Ovary (tissue), 9 donors: ENCODE data around the gene SLC2A6. TPM values are rescaled to one million over a fixed set of nuclear protein-coding genes. Genes with fewer than 3 reads are reported as not detected.

ENCODE experiments used
- DNase-seq, 5 donors: peaks; one replicate each; pipeline ENCODE4 v3.0.0-alpha.2; 2019 to 2020
- H3K27ac ChIP-seq, 2 donors: fragments of 200-600 bp; one replicate each; pipeline versions ENCODE4 v1.5.1 to v1.8.0; 2019 to 2022
- H3K27me3 ChIP-seq: fragments of 200-600 bp; one replicate; pipeline ENCODE4 v1.8.0; 2022
- H3K36me3 ChIP-seq: fragments of 200-600 bp; sonication (generic); one replicate; pipeline ENCODE4 v1.5.1; 2019
- H3K4me1 ChIP-seq: one replicate; pipeline ENCODE4 v1.8.1; 2013; ENCODE audit warnings: mild to moderate bottlenecking, moderate library complexity; ENCODE audit not compliant: insufficient read depth
- H3K4me3 ChIP-seq: fragments of 200-600 bp; sonication (generic); one replicate; pipeline ENCODE4 v1.5.1; 2017
- H3K9me3 ChIP-seq, 2 donors: fragments of 200-600 bp in 1 of 2; sonication (generic) in 1 of 2; one replicate each; pipeline versions ENCODE4 v1.5.1 to v1.8.1; 2013 to 2019; ENCODE audit warnings: mild to moderate bottlenecking in 1 of 2, moderate library complexity in 1 of 2
- CTCF ChIP-seq, 3 donors: fragments of 450-650 bp in 2 of 3; fragments of 200-600 bp in 1 of 3; IDR thresholded peaks; one replicate each; pipeline versions ENCODE4 v1.5.1 to v1.8.0; 2016 to 2022; ENCODE audit warnings: antibody characterized with exemption in 3 of 3, mild to moderate bottlenecking in 1 of 3
- EP300 ChIP-seq: sonication (generic); formaldehyde crosslinking; IDR thresholded peaks from one replicate; pipeline ENCODE4 v1.6.1; 2017; ENCODE audit warnings: antibody characterized with exemption
- POLR2A ChIP-seq: fragments of 450-650 bp; IDR thresholded peaks from one replicate; pipeline ENCODE4 v1.6.1; 2017; ENCODE audit warnings: antibody characterized with exemption, mild to moderate bottlenecking, moderate library complexity
- WGBS, 3 donors: extraction: QIAGEN DNeasy Blood & Tissue Kit in 1 of 3; methylation state at CpG; one replicate each; pipeline versions ENCODE4 v1.1.5 to v1.1.7; 2013 to 2017; 5-methylcytosine and 5-hydroxymethylcytosine counted together
- intact Hi-C, 4 donors: fragments of 100-400 bp; cut with DNase I; formaldehyde crosslinking; loops; one replicate each; pipeline versions ENCODE4 v1.11.0 to v1.15.1; 2022 to 2023
- polyA plus RNA-seq, 2 donors: library from polyadenylated mRNA; stranded (reverse); fragments of 200-250 nt in 1 of 2; fragments of 350-450 nt in 1 of 2; fragmentation: Illumina TruSeq in 1 of 2; extraction: RNeasy Lipid Tissue Mini Kit (QIAGEN cat#74804) in 1 of 2; gene quantifications; one replicate each; pipeline ENCODE4 v1.2.3, GENCODE V29; 2013 to 2014
- total RNA-seq, 7 donors: library from RNA; depleted of rRNA in 2 of 7; stranded (reverse); fragments of >200 nt in 2 of 7; fragmentation: NEBNext Ultra II Directional in 3 of 7; extraction: Animal tissue kit (Norgen Biotek cat#: 25700) in 3 of 7; gene quantifications; one replicate each; pipeline versions ENCODE4 v1.1.0 to v1.2.4, GENCODE V29; 2016 to 2023
- donor health status: DM: no; HTN: no; CAD: no; lungs with moderate emphysema.
- donor health status: DM: no; HTN: no; CAD: no.
- donor health status: Bipolar disorder and iron deficiency.
- donor health status: DM: yes; HTN: yes; CAD: no.
- donor health status: DM: no; HTN: no; CAD: no.
- donor health status: DM: yes; HTN: yes; CAD: no.

Gene SLC2A6
- total and polyA plus RNA-seq, 9 donors, result 0.37 to 7.4 (median 0.94) TPM

GRCh38 chr9:133458643-133459312 is 20.1 kb downstream of the SLC2A6 start:
- no peak for DNase-seq
- intact Hi-C loops, result no loop called here
- Histone ChIP-seq H3K4me1 (peaks cover 3% of the 10 kb centered on the region), H3K4me3 (no peak overlapping the region), H3K36me3 (no peaks in the 10 kb centered on the region), H3K27me3 (no peaks in the 10 kb centered on the region), H3K27ac (peak overlapping the region; percentile 45 to 97), H3K9me3 (no peaks in the 10 kb centered on the region)
- no peak for TF ChIP-seq POLR2A
- no peak for TF ChIP-seq CTCF (IDR thresholded peaks at IDR 0.05)
- TF ChIP-seq EP300, result no peak
- WGBS, 3 donors, result 57 to 67% (median 64%) methylated on average over 16 of the region's 16 CpGs

GRCh38 chr9:133457748-133458147 is 21.2 kb downstream of the SLC2A6 start:
- TF ChIP-seq EP300, result no peak
- TF ChIP-seq CTCF (IDR thresholded peaks at IDR 0.05), result no peak
- TF ChIP-seq POLR2A, result no peak
- no peak overlapping the region for H3K4me3 ChIP-seq
- peaks cover 3% of the 10 kb centered on the region for H3K4me1 ChIP-seq
- DNase-seq, result no peak
- H3K27ac ChIP-seq, result no peak overlapping the region
- no peaks in the 10 kb centered on the region for H3K9me3 ChIP-seq
- H3K36me3 ChIP-seq, result no peaks in the 10 kb centered on the region
- intact Hi-C loops, result no loop called here
- 94 to 97% (median 96%) methylated on average over 11 of the region's 11 CpGs for WGBS, 3 donors
- no peaks in the 10 kb centered on the region for H3K27me3 ChIP-seq

GRCh38 chr9:133457233-133457632 is 21.7 kb downstream of the SLC2A6 start:
- intact Hi-C loops, result no loop called here
- WGBS, 3 donors, result 89 to 92% (median 91%) methylated on average over 13 of the region's 13 CpGs
- no peak for TF ChIP-seq POLR2A
- TF ChIP-seq EP300, result no peak
- TF ChIP-seq CTCF (IDR thresholded peaks at IDR 0.05), result no peak

GRCh38 chr9:133456409-133456808 is 22.5 kb downstream of the SLC2A6 start:
- no peak for TF ChIP-seq POLR2A
- TF ChIP-seq EP300, result no peak
- no peak for TF ChIP-seq CTCF (IDR thresholded peaks at IDR 0.05)
- no peaks in the 10 kb centered on the region for H3K36me3 ChIP-seq
- peaks cover 3% of the 10 kb centered on the region for H3K4me1 ChIP-seq
- intact Hi-C loops, result no loop called here
- DNase-seq, result no peak
- 91 to 92% (median 92%) methylated on average over 9 of the region's 9 CpGs for WGBS, 3 donors
- no peaks in the 10 kb centered on the region for H3K27me3 ChIP-seq
- no peaks in the 10 kb centered on the region for H3K9me3 ChIP-seq
- H3K27ac ChIP-seq, result no peak overlapping the region
- no peak overlapping the region for H3K4me3 ChIP-seq

More at GRCh38 chr9:133457233-133457632, 21.7 kb downstream of the SLC2A6 start:
- Histone ChIP-seq H3K36me3 (no peaks in the 10 kb centered on the region), H3K27ac (no peak overlapping the region), H3K27me3 (no peaks in the 10 kb centered on the region), H3K4me1 (peaks cover 3% of the 10 kb centered on the region), H3K4me3 (no peak overlapping the region), H3K9me3 (no peaks in the 10 kb centered on the region)
- DNase-seq, result no peak
